ENCODE measurements around the gene SDCCAG8. TPM values are rescaled to one million over a fixed set of nuclear protein-coding genes. Genes with fewer than 3 reads are reported as not detected.

SDCCAG8 gene
- total RNA-seq, 1 donor from 2014 or later: 21.1 TPM

DNA sequence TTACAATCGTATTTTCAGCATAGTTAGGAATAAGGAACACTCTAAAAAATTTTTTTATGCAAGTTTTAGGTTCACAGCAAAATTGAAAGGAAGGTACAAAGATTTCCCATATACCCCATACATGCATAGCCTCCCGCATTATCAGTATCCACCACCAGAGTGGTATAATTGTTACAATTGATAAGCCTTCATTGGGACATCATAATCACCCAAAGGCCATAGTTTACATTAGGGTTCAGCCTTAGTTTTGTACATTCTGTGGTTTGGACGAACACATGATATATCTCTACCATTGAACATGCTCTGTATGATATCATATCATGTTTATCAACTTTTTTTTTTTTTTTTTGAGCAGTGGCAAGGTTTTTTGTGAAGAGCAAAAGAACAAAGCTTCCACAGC, 180.0 kb downstream of the SDCCAG8 start:
- intact Hi-C loops (cut with micrococcal nuclease): no loop called here
- ATAC-seq (no peak), DNase-seq (no peak)

DNA sequence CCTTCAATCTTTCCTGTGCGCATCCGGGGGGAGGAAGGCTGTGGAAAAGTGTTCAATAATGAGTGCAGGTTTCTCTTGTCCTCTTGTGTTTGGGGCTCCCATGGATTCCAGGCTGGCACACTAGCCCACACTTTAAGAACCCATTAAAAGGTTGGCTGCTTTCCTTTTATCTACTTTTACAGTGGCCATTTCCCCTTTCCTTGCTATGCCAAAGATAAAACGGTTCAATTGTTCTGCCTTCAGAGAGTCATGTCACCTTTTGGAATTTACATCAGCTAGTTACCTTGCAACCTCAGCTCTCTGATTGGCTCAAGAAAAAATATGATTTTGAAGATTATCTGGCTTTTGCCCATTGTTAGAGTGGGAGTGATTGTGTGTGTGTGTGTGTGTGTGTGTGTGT, 182.3 kb downstream of the SDCCAG8 start:
- DNase-seq: no peak
- no peak for ATAC-seq
- intact Hi-C loops (cut with micrococcal nuclease): no loop called here

DNA sequence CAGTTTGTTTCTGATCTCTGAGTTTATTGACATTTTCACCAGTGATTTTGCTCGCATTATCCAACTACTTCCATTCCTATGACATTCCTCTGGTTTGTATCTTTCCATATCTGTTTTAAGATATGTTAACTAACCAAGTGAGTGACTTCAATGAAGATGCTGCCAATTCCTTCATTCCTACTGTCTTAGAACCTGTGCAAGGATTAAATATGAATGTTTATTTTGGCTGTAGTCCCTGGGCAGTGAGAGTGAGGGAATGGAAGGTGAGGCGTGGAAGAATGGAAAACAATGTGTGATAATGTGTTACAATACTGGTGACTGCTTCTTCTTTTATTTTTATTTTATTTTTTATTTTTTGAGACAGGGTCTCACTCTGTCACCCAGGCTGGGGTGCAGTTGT, 183.0 kb downstream of the SDCCAG8 start:
- intact Hi-C loops (cut with micrococcal nuclease): no loop called here
- ATAC-seq (no peak), DNase-seq (no peak)

DNA sequence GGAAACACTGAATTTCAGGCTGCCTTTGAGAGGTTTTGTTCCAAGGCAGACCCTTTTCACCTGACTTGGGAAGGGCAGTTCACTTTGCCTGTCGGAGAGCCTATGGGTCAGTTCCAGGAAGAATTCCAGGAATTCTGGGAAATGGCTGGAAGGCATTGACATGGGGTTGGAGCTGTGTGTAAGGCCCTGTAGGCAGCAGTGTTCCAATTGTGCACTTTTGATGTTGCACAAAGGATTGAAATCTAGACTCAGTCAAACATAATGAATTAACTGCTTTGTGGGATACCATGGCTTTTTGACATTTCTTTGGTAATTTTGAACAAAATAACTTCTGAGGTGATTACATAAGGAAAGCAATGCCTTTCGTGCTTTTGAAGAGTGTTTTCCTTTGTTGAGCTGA, 184.6 kb downstream of the SDCCAG8 start:
- DNase-seq (no peak), ATAC-seq (no peak)
- intact Hi-C loops (cut with micrococcal nuclease): no loop called here

DNA sequence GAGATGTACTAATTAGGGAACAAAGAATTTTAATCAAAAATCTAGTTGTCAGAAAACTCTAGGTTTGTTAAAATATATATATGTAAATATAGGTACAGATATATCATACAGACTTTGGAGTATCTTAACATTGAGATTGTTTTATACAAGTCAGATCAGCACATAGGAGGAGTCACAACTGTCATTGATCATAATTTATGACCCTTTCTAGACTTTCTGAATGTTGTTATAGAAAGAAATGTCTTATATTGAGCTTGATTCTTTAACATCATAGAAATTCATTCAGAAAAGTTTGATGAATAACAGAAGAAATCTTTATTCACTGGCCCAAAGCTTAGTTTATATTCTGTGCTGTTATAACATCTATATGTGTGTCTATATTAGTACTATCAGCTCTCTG, 185.8 kb downstream of the SDCCAG8 start:
- DNase-seq (no peak), ATAC-seq (no peak)
- intact Hi-C loops (cut with micrococcal nuclease): no loop called here

DNA sequence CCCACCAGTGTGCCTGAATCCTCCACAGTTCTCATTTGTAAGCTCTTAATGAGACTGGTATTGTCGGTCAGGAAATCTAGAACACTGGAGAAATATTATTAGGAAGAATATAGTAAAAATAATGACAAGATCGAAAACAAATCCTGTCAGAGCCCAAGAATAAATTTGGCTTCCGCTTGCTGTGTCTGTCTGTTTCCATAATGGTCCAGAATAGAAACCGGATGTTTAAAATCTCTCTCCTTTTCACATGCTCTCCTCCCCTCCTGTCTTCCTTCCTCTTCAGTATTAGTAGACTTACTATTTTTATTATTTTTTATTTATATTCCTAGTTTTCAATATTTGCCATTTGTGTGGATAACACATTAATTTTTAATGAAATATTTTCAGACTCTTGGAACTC, 187.7 kb downstream of the SDCCAG8 start:
- ATAC-seq (no peak), DNase-seq (no peak)
- intact Hi-C loops (cut with micrococcal nuclease): no loop called here

DNA sequence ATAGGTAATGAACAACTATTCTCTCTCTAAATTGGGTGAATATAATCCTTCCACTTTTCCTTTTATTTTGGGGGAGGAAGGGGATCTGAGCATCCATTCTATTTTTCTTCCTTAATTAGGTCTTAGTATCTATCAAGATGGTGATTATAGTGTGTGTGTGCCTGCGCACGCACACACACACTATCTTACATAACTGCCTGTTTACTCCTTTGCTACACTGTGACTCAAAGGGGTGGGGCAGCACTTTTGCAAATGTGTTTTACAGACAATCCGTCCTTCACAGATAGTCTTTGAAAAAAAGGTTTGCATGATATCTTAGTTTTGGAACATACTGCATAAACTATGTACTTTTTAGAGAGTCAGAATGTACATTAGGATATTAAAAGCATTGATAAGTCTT, 191.5 kb downstream of the SDCCAG8 start:
- ATAC-seq: peak; percentile 70
- intact Hi-C loops (cut with micrococcal nuclease): no loop called here
- peak; percentile 34 for DNase-seq

DNA sequence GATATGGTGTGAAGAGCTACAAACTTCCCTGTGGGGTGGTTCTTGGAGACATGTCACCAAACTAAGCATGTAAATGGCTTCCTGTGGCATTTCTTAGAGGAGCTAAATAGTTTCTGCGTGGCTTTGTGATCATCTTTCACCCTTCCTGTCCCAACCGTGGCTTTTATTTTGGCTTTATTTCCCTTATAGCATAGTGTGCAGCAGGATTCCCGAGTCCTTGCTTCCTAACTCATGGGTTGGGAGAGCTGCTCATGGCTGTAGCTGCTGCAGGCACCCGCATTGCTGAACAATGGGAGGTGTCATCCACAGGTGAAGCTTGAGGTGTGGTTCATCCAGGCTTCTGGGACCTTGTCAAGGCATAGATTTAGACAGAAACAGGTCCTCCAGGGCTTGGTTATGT, 192.0 kb downstream of the SDCCAG8 start:
- intact Hi-C loops (cut with micrococcal nuclease): no loop called here
- DNase-seq (no peak), ATAC-seq (no peak)

DNA sequence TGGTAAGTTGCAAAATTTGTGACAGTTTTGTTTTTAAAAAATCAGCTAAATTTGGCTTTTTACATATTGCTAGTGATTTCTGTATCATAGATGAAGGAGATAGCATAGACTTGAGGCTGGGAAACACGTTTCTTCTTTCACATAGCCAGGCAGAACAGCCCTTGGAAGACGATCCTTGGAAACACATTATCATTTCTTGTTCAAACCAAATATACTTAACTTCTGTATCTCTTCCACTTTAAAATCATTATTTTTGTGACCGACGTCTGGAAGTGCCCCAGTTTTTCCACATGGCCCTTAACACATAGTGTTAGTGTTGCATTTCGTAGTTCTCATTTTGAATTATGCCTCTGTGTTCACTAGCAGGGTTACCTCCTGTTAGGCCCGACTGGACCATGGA, 193.5 kb downstream of the SDCCAG8 start:
- intact Hi-C loops (cut with micrococcal nuclease): no loop called here
- no peak for DNase-seq
- no peak for ATAC-seq

DNA sequence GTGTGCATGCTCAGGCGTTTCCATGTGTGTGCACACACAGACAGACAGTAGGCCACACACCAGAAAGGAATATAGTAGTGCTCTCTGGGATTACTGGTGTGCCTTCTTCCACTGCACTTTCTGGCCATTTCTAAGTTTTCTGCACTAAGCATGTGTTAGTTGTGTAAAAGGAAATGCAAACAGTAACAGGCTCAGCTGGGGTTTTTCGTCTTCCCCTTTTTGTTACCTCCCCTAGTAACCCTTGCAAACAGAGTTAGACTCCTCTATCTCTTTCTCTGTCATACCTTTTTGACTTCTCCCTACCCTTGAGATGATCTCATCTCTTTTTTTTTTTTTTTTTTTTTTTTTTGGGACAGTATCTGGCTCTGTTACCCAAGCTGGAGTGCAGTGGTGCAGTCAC, 196.3 kb downstream of the SDCCAG8 start:
- ATAC-seq (no peak), DNase-seq (no peak)
- intact Hi-C loops (cut with micrococcal nuclease): no loop called here

DNA sequence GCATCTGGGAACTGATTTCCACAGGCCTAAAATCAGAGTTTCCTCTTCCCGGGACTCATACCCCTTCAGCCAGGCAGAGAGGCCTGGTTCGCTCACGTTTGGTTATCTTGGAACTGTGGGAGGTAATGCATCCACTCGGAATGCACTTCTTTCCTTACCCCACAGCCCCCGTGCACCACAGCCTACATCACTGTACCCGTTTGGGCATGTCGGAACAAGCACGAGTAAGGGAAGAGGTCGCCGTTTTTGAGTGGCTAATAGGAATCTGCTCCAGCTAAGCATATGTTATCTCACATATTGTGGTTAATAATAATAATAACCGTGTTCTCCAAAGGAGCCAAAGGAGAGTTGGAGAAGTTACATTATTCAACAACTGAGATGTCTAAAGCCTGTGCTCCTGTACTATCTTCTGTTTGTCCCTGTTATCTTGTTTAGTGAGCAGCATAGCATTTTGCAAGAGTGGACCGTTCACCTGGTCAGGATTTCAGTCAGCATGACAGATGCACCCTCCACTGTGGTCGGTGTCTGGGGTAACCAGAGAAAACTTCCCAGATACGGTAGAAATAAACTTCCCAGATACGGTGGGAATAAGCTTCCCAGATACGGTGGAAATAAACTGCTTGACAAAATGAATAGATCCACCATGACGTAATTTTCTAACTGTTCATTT, 198.6 kb downstream of the SDCCAG8 start:
- intact Hi-C loops (cut with micrococcal nuclease): no loop called here
- no peak for DNase-seq
- ATAC-seq: no peak

DNA sequence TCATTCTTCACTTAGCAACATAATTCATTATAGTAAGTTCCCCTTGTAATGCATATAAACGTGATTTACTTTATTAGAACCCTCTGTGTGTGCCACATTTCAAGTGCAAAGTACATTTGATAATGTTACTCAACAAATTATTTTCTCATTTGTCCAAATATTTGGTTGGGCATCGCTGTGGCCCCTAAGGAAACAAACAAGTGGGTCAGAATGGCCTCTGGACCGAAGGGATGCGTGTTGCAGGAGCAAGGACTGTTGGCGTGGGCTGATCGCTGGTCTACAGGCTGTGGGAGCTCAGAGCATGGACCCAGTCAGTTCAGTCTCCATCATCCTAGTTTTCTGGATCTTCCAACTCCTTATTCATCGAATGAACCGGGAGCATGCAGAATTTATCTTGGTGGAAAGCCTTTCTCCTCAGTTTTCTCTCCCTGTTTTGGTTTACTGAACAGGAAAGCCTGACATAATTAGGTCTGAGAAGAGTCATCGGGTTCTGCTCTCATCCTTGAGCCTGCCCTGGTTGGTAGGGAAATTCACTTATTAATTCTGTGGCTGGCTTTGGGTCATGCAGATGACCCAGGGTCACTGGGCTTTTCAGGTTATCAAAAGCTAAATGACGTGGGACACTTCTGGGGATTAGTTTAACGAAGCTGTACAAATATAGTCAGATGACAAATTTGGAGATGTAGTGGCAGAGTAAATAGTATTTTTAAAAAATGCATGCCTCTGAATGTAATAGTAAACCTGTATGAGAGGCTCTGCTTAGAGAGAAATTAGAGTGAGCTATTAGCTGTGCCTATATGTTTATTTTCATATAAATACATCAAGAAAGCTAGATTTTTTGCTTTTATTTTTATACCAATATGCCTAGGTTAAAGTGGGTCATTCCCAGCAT, 200.2 kb downstream of the SDCCAG8 start:
- DNase-seq (no peak), ATAC-seq (no peak)
- intact Hi-C loops (cut with micrococcal nuclease): no loop called here

DNA sequence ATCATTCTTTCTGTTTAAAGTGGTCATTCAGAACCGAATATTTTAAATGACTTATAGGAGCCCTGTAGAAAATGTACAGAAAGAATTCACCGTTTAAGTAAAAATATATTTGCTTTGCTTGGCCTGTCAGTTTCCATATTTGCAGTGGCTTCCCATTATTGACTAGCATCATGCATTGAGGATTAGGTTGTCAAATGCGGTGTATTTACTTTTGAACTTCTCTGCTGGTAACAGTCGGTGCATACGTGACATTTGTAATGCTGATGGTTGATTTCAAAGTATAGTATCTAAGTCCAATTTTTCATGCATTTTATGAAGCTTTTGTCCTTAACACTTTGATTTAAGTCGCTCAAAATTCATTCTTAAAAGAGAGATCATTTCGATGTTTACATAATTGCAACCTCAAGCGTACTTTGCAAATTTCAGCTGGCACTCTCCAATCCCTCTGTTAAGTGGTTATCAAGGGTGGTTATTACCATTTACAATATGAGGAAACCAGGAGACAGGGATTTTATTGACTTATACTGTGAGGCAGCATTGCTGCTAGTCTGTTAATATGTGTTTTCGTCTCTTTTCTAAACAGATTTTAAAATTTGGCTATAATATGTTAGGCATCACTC, 201.6 kb downstream of the SDCCAG8 start:
- ATAC-seq: no peak
- intact Hi-C loops (cut with micrococcal nuclease): no loop called here
- DNase-seq: no peak

DNA sequence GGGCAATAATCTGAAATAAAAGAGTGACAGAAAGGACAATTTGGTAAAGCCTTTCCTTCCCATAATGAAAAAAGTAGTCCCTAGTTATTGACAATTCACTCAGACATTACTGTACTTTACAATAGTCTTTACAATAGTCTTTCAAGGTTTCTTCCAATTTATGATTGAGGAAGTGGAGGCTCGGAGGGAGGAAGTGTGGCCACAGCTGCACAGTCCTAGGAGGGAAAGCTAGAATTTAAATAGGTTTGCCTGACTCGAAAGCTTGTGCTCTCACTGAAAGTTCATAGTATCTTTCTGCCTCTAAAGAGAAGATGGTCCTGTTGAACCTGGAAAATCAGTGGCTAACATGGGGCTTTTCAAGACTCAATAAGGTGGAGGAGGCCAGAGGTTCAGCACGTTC, 203.2 kb downstream of the SDCCAG8 start:
- intact Hi-C loops (cut with micrococcal nuclease): no loop called here
- DNase-seq (no peak), ATAC-seq (no peak)

DNA sequence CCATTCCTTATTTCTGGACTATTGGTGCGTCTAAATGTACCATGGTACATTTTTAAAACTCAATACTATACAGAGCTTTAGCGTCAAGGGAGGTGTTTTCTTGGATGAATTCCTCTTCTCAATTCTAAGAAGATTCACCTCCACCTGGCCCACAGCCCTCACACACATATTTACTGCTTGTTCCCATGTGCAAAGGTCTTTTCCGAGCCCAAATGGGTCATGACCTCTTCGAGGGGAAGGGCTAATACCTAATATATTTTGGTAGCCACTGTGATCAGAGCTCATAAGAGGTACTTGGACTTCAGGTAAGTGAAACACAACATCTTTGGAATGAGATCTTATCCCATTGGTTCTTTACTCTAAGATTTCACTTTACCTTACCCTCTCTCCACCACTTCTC, 205.9 kb downstream of the SDCCAG8 start:
- intact Hi-C loops (cut with micrococcal nuclease): no loop called here
- no peak for DNase-seq
- ATAC-seq: no peak

DNA sequence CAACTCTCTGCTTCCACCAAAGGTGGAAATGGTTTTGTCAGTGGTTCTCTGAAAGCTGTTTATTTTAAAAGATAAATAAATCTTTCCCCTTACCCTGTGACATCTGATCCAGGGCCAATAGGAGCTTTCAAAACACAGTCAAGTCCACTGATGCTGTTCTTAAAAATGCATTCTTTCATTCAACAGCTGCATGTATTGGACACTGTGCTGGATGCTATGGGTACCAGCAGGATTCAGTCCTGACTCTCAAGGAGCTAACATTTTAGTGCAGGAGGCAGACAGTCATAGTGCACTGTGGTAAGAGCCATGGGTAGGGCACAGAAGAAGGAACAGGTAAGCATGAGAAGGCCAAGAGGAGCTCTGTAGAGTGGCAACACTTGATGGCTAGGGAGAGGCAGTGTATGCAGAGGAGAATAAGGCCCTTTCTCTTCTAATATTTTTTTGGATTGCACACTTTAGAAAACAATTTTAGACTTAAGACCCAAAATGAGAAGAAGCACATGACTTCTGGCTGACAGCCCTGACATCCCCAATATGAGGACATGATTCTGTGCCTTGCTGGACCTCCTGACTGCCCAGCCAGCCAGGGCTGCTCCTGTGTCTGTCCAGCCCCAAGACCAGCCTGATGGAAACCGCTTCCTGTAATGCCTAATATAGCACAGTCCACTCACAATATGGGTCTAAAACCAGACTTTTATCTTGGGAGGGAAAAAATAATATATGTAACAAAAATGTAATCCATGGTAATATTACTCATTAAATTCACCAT, 207.3 kb downstream of the SDCCAG8 start:
- intact Hi-C loops (cut with micrococcal nuclease): no loop called here
- ATAC-seq (no peak), DNase-seq (no peak)

DNA sequence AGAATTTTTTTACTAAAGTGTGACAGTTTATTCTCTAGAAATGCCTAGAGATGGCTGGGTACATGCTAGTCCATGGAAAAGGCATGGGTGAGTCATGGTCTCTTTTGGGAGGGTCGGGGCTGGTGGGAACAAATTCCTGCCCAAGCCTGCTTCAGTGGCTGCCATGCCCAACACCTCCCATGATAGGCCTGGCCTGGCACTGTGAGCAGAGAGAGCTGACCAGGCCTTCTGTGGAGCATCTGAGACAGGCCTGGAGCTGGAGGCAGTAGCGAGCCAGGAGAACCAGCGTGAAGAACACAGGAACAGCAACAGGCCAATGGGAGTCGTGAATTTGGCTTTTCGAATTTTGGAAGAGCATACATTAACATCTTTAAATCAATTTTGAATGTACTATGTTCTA, 209.2 kb downstream of the SDCCAG8 start:
- no peak for ATAC-seq
- intact Hi-C loops (cut with micrococcal nuclease): no loop called here
- DNase-seq: no peak

DNA sequence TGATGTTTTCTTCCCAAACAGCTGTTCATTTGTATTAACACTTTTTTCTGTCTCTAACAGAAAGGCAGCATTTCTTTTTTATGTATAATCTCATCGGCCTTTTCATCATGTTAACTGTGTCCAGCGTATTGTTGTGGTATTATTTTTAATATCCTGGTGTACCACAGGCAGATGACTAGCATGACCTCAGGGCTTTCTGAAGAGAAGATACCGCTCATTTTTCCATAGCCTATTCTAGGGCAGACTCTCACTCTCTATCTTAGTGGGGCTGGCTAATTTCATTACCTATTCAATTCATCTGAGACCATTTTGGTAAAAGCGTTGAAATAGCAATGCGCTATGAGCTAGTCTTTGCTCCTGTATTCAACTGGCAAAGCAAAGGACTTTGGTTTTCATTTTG, 209.9 kb downstream of the SDCCAG8 start:
- no peak for DNase-seq

DNA sequence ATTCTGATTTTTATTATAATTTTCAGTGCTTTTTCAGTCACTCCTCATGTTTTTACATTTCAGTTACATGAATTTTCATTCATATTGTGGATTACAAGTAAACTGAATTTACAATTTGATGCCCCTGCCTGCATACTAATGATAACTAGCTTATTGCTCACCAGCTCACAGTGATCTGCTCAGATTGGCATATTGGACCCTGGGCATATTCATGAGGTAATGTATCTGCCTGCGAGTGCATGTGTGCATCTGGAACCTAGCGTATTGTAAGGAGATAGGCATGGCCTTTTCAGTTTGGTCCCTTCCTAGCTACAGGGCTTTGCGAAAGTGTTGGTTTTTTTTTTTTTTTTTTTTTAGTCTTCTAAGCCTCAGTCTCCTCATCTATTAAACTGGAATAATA, 213.7 kb downstream of the SDCCAG8 start:
- ATAC-seq (no peak), DNase-seq (no peak)
- intact Hi-C loops (cut with micrococcal nuclease): no loop called here

More for the DNA sequence above, 209.9 kb downstream of the SDCCAG8 start:
- no peak for ATAC-seq
- intact Hi-C loops (cut with micrococcal nuclease): no loop called here

DNA sequence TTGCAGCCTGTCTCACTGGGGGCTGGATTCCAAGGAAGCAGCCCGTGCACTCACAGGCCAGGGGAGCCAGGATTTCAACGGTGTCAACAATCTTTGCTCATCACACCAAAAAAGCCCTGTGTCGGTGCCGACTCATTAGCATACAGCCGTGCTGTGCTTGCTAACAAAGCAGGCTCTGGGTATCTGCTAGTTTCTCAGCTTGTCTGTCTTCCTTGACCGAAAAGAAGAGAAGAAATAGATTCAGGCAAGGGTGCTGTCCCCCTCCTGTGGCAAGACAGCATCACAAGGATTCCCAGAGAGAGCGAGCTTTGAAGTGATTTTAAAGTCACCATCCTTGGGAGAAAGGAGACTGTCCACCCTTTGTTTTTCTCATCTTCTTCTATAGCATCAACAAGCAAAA, 214.7 kb downstream of the SDCCAG8 start:
- intact Hi-C loops (cut with micrococcal nuclease): no loop called here
- ATAC-seq (no peak), DNase-seq (no peak)
